Choroid plexus epithelial cell (primary cell): ENCODE measurements around the gene JCAD.

ENCODE experiments used
- DNase-seq: peaks from one replicate; pipeline ENCODE4 v3.0.0-alpha.2; 2010; ENCODE audit warnings: low read depth
- H3K4me3 ChIP-seq: 2 replicates; pipeline ENCODE4 v1.5.1; 2011; ENCODE audit warnings: low read depth, mild to moderate bottlenecking, control low read depth, low read length, moderate library complexity
- CTCF ChIP-seq: conservative IDR thresholded peaks from 2 replicates; pipeline ENCODE4 v1.5.1; 2011; ENCODE audit warnings: low read depth, mild to moderate bottlenecking, control low read depth, inconsistent platforms, low read length, moderate library complexity

The JCAD gene

GRCh38 chr10:30047924-30048531 is 11.4 kb downstream of the JCAD start:
- DNase-seq = no peak
- no peak for TF ChIP-seq CTCF
- H3K4me3 ChIP-seq = no peak overlapping the region

DNA sequence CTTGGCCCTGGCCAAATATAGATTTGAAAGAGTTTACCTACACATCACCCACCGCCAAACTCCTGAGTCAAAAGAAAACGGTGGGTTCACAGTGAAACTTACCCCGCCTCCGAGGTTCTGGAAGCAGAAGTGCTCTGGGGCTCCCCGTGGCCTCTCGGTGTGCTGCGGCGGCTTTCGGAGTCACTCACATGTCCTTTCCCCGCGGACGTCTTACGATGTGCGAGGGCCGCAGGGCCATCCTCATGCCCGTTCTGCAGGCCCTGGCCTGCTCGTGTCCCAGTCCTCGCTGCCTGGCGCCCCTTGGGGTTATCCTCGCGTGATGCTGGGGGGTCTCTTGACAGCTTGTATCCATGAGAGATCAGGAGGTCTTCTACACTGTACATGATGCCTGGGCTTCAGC is 12.0 kb downstream of the JCAD start:
- TF ChIP-seq CTCF = no peak
- no peak for DNase-seq
- no peak overlapping the region for H3K4me3 ChIP-seq

DNA sequence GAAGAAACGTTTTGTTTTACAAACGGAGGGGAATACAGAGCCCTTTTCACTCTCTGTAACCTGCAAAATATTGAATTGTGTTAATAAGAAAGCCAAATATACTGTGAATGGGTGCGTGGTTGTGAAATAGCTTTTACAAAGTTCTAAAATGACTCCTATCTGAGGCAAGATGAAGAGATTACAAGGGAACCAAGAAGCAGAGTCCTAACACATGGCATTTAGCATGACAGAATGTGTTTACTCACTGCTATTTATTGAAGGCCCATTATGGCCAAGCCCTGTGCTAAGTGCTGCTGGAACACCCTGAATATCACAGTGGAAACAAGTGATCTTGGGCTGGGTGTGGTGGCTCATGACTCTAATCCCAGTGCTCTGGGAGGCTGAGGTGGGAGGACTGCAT is 12.9 kb downstream of the JCAD start:
- no peak for TF ChIP-seq CTCF
- H3K4me3 ChIP-seq = no peak overlapping the region
- DNase-seq = no peak

DNA sequence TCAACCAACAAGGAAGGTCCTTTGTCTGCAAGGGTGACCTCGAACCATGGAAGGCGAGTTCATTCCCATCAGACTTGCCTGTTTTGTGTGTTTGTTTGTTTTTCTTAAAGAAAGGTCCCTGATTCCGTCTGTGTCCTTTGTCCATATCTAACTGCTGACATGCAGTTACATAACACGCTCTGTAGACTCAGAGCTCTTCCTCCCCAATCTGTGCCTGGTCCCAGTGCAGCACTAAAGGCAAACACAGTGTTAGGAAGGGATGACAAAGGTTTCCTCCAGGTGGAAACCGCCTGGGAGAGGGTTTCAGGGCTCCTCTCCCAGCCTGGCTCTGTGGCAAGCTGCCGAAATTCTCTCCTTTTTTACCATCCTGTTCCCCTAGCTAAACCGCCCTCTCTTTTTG is 13.4 kb downstream of the JCAD start:
- DNase-seq = no peak
- TF ChIP-seq CTCF = no peak
- no peak overlapping the region for H3K4me3 ChIP-seq

DNA sequence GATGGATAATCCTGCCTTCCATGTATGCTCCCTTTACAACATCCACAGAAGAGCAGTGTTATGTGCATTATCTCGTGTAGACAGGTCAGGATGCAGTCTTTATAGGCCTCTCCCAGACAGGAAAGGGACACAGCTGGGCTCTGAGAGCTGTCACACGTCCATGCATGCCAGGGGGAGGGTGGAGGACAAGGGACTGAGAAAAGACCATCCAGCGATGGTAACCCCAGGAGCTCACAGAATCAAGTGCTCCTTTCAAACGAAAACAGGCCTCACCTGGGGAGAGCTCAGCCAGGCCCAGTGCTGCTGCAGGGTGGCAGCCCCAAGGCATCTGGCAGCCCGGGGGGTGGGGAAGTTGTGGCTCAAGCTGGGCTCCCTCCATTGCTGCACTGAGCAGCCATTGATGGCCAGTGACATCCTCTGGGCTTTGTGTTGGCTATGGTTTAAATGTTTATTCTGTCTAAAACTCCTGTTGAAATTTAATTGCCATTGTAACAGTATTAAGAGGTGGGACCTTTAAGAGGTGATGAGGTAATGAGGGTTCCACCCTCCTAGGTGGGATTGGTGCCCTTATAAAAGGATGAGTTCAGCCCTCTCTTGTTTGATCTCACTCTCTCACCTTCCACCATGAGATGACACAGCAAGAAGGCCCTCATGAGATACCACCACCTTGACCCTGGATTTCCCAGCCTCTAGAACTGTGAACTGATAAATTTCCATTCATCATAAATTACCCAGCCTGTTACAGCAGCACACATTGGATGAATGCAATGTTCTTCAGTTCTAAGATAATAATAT is 15.7 kb downstream of the JCAD start:
- no peak overlapping the region for H3K4me3 ChIP-seq
- TF ChIP-seq CTCF = no peak
- DNase-seq = no peak

- no peak for TF ChIP-seq CTCF
- no peak overlapping the region for H3K4me3 ChIP-seq
- no peak for DNase-seq
These were observed 16.6 kb downstream of the JCAD start for GRCh38 chr10:30042820-30043219.
